NCI-H526 treated with DMSO at 0.1 percent for 48 hours (cell line): Measurements from ENCODE around the gene C16orf90.
"Not testable (repeated sequence)": the region's sequence is repeated elsewhere in the genome, so short reads cannot be mapped to it uniquely, and the experiment has no call there.

Experiments used
- DNase-seq: peaks from one replicate; lab custom pipeline; 2025; lab: John Stamatoyannopoulos, UW

Gene C16orf90

DNA sequence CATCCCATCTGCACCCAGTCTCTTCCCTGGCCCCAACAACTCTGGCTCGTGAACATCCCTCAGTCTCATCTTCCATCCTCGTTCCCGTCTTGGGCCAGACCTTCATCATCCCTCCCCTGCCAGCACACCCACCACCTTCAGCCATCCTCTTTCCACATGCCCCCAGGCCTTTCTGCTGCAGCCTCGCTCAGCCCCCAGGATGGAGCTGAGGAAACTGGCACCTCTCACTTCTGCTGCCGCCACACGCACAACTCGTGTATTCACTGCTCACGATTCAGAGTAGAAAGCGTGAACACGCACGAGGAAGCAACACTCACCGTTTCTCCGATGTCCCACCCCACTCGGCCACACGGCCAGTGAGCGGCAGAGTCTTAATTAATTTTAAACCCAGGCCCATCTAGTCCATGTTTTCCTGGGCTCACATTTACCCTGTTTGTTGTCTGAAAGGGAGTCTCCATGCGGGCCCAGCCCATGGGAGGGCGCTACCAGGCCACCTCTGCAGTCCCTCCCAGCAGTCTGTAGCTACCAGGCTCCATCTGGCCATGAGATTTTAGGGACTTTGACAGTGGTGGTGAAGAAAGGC is 12.5 kb downstream of the C16orf90 start:
- DNase-seq: no peak

DNA sequence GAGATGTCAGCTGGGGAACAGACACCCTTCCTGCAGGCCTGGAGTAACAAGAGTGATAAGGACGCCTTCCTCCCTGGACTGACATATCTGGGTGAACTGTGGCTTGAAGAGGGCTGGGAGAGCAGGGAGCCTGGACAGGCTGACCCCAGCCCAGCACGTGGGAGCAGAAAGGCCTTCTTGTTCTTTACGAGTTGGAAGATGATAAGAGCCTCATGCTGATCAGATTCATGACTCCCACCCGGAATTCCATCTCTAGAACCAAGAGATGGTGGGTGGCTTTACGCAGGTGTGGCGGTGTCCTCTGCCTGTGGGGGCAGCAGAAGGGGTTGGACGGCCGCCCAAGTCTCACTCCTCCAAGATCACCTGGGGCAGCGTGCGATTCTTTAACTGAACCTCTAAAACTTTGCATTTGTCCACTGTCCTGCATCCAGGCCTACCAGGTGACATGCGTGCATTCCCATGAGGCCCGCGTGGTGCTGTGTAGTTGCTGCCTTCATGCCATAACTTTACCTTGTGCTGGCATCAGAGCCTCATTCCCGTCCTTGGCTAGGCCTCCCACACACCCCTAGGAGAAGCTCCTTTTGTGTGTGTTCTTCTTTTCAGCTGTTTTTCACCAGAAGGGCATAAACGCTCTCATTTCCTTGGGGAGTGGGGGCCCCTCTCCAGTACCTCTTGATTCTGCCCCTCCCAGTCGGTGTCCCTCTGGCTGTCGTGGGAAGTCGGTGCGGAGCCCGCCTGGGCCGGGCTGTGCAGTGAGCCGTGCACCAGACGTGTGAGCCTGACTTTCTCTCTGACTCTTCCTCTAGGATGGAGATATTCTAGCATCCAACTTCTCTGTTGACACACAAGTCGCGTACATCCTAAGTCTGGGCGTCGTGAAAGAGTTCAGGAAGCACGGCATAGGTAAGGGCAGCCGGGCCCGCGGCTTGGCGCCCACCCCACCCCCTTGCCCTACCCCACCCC is 13.3 kb downstream of the C16orf90 start:
- DNase-seq: no peak

DNA sequence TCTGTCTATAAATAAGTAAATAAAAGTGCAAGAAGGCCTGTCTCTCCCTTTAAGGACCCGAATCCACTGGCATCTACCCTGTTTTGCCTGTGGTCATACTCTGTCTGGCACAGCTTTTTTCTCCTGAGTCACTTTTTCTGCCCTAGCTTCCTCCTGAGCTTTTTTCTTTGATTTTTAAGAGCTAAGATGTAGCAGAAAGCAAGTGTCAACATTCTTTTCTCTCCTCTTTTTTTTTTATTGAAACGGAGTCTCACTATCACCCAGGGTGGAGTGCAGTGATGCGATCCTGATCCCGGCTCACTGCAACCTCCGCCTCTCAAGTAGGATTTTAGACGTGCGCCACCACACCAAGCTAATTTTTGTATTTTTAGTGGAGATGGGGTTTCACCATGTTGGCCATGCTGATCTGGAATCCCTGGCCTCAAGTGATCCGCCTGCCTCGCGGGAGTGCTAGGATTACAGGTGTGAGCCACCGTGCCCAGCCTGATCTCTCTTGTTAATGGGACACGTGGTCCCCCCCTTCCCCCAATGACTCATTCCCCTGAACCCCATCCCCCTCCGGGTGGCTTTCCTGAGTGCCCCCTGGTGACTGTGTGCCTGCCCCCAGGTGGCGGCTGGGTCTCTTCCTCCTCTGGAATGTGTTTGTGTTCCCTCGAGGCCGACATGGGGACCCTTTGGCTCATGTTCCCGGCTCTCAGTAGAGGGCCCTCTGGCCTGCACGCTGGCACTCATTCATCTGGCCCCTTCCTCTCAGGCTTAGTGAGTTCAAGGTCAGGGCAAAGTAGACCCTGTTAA is 14.2 kb downstream of the C16orf90 start:
- DNase-seq: no peak

DNA sequence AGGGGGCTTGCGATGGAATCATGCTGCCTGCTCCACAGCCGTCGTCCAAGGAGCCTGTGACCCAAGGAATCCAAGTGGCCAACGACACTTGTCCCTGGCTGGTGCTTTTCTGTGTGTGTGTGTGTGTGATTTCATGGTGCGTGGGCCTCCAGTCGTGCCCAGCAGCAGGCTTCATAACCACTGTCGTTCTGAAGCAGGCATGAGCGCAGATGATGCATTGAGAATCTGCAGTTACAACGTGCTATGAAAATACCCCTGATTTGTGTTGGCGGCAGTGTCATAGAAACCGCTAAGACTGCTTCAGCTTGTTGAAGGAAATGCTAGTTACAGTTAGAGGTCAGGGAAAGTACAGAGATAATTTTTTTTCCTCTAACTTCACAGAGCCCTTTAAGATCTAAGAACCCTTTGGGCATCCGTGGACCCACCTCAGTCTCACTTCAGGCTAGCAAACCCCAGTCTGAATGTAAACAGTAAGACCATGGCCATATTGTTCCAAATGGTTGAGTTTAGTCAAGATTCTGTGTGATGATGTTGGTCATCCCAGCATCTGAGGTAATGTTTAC is 15.6 kb downstream of the C16orf90 start:
- DNase-seq: no peak

DNA sequence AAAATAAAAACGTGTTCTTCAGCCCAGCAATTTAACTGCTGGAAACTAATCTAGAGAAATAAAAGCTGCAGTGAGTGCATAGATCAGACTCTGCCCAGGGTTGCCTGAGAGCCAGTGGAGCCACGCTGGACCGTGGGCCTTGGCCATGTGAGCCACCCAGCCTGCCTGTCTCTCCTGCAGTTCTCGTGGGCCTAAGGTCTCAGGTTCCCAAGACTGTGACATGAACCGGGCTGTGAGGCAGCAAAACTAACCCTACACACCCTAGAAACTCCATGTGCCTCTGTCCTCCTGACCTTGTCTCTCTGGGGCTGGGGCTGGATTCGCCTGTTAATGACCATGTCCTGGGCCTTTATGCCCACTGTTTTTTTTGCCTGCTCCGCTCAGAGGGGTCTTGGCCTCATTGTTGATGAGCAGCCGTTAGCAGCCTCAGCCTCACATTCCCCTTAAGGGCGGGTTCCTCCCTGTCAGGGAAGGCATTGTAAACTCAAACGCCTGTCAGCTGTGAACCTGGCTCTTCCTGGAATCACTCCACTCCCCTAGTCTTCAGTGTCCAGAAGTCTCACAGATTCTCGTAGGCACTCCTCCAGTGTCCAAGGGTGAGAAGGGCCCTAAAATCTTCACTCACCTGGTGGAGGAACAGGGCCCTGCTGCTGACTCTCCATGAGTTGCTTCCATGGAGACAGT is 16.9 kb downstream of the C16orf90 start:
- no peak for DNase-seq

DNA sequence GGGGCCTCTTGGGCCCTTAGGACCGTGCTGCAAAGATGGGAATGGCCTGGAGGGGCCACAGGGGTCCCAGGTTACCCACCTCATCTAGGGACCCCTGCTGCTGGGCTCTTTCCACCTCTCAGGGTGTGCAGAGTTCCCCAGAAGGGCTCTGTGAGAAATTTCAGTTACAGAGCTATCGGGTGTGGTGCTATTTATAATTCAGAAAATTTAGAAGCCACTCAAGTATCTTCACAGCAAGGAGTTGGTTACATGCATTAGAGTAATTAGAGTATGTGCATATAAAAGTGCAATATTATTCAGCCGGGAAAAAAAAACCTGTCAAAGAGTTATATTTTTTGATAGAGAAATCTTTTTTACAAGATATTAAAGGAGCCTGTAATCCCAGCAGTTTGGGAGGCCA is 18.9 kb downstream of the C16orf90 start:
- DNase-seq: no peak

DNA sequence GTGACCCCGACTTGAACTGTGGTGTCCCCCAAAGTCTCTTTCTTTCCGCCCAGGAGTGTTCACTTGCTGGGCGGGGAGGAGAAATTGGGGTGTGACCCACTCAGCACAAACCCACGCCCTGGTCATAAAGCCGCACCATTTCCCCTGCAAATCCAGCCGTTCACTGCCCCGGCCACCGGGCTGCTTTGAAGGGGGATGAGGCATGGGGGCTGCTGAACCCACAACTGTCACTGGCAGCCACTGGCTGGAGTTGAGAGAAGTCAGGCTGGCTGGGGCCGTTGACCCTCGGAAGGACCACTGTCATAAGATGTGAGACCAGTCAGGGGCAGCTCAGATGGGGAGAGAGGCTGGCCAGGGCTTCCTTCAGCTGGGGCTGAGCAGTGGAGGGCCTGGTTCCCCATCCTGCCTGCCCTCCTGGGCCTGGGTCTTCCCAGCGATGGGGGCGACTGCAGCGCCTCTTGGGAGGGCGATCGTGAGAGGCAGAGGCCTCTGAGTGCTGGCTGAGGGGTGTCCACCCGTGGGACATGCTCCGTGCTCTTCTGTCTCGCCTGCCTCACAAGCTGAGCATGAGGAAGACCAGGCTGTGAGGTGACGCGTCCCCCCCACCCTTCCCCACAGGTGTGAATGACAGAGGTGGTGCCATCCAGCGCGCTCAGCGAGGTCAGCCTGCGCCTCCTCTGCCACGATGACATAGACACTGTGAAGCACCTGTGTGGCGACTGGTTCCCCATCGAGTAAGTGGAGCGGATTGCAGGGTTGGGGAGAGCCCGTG is 19.5 kb downstream of the C16orf90 start:
- no peak for DNase-seq

DNA sequence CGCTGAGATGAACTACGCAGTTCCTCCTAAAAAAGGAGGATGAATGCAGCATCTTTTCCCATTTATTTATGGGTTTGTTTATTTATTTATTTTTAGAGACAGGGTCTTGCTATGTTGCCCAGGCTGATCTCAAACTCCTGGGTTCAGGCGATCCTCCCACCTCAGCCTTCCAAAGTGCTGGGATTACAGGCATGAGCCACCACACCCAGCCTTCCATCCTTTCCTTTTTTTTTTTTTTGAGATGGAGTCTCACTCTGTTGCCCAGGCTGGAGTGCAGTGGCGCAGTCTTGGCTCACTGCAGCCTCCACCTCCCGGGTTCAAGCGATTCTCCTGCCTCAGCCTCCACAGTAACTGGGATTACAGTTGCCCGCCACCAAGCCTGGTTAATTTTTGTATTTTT is 20.4 kb downstream of the C16orf90 start:
- not testable (repeated sequence) for DNase-seq

DNA sequence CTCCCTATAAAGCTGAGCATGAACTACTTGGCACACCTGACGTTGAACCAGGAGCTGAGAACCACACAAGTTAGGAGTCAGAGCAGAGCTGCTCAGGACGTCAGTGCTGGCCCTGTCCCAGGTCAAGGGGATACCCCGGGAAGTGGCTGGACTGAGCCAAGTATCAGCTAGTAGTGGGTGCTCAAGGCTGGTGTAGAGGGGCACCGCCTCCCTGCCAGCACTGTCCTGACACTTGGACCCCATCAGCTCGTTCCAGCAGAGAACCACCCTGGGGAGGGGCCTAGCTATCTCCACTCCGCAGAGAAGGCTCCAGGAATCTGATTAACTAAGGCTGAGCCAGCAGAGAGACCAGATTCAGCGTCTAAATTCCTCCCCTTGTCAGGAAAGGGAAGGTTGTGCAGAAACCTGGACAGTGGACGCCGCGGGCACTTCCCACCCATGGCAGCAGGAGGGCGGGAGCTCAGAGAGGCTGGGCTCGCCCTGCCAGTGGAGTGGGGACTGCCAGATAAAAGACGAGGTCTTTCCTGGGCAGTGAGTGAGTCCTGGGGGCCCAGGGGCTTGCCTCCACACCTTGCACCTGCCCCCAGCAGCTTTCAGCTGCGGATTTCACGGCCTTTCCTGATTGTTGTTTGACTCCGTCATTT is 21.0 kb downstream of the C16orf90 start:
- no peak for DNase-seq

DNA sequence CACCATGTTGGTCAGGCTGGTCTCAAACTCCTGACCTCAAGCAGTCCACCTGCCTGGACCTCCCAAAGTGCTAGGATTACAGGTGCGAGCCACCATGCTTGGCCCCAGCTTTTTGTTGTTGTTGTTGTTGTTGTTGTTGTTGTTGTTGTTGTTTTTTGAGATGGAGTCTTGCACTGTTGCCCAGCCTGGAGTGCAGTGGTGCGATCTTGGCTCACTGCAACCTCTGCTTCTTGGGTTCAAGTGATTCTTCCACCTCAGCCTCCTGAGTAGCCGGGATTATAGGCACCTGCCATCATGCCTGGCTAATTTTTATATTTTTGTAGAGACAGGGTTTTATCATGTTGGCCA is 21.7 kb downstream of the C16orf90 start:
- DNase-seq: not testable (repeated sequence)

DNA sequence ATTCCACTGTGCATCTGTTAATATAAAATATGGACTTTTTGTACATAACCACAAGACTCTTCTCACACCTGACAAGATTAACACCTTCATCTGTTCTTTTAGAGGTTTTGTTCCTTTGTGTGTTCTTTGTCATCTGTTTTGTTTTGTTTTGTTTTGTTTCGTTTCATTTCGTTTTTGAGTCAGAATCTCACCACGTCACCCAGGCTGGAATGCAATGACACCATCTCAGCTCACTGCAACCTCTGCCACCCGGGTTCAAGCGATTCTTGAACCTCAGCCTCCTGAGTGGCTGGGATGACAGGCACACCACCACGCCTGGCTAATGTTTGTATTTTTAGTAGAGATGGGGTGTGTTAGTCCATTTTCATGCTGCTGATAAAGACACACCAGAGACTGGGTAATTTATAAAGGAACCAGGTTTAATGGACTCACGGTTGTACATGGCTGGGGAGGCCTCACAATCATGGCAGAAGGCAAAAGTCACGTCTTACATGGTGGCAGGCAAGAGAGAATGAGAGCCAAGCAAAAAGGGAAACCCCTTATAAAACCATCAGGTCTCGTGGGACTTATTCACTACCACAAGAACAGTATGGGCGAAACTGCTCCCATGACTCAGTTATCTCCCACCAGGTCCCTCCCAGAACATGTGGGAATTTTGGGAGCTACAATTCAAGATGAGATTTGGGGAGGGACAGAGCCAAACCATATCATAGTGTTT is 22.3 kb downstream of the C16orf90 start:
- no peak for DNase-seq

DNA sequence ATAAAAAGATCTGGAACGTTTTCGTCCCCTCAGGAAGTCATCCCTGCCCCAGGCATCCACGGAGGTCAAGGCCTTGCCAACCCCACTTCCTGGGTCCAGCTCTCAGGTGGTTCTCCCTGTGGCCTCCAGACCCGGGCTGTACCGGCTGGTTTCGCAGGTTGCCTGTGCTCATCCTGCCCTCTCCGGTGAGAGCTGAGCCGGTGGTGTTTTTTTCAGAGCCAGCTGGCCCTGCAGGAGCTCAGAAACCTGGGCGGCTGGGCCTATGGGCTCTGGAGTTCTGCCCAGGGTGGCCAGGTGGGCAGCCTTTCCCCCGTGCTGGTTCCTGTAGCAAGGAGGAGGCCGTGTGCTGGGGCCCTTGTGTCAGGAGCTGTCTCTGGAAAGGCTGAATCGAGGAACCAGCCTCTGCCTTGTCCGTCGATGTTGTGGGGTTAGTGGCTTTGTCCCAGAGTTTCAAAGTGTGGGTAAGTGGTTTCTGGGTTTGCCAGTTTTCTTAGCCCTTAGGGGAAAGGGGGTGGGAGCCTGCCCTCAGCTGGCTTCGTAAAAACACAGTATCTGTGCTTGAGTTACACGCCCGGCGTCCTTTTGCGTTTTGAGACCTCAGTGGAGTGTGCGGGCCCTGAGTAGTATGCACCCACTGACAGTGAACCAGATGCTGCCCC is 23.6 kb downstream of the C16orf90 start:
- DNase-seq: no peak

DNA sequence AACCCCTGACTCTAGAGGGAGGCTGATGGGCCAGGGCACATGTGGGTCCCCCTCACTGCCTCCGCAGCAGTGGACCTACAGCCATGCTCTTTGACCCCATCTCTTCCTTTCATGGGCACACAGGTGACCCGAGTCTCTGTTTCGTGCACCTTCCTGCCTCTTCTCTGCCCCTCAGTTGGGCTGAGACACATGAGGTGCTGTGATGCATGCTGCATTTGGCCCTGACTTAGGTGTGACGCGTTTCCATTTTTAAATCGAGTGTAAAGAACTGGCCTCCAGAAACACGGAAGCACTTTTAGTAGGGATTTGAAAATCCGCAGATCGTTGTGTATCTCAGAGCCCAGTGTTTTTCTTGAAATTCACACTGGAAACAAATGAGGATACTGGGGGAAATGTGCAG is 24.6 kb downstream of the C16orf90 start:
- DNase-seq: no peak

DNA sequence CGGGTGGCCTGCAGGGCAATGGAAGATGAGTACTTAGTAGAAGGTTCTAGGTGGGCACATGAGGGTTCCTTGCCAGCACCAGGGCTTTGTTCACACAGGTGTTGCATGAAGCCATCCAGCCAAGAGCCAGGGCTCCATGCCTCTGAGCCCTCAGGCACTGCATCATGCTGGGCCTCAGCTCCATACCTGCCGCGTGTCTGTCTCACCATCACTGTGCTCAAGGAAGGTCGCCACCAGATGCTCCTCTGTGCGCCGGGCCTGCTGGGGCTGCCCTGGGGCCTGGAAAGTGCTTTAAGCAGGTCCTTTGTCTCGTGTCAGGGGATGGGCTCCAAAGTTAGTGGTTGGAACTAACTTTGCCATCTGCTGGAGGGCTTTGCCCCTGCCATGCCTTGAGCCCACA is 25.6 kb downstream of the C16orf90 start:
- DNase-seq: no peak

DNA sequence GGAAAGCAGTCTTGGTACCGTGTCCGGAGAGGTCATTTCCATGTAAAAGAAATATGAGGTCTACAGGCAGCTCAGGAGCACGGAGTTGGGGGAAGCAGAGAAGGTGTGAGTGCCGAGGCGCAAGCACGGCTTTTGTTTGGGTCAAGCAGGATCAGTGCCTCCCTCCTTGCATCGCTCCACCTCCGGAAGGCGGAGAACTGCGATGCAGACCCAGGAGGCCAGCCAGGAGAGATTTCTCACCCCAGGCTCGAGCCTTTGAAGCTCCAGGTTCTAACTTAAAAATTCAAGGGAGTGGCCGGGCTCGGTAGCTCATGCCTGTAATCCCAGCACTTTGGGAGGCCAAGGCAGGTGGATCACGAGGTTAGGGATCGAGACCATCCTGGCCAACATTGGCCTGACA is 26.8 kb downstream of the C16orf90 start:
- DNase-seq: no peak

DNA sequence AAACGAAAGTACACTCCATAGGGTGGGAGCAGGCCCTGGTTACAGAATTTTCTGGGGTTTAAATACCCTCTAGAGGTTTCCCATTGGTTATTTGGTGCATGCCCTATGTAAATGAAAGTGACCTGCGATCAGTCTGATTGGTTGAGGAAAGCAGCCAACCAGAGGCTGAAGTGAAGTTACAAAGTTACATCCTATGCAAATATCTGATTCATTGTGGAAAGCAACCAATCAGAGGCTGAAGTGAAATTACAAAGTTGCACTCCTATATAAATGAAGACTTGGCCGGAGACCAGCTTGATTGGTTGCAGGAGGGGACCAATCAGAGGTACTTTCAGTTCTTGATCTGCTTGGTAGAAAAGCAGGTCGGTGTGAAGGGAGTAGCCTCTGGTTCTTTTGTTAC is 27.4 kb downstream of the C16orf90 start:
- no peak for DNase-seq

DNA sequence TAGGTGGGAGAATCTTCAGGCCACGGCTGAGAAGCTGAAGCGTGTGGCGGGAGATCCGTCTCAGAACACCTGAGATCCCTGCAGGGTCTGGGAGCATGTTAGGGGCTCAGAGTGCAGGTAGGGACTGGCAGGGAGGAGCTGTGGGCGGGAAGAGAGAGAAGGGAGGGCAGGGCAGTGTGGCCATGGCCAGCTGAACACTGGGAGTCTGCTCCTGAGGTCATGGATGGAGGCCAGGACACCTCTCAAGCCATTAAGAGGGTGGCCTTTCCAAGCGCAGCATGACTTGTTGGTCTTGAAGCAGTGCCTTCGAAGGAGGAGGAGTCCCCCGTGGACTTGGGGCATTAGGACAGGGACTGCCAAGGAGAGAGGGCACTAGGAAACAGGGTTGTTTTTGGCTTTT is 28.1 kb downstream of the C16orf90 start:
- DNase-seq: no peak

DNA sequence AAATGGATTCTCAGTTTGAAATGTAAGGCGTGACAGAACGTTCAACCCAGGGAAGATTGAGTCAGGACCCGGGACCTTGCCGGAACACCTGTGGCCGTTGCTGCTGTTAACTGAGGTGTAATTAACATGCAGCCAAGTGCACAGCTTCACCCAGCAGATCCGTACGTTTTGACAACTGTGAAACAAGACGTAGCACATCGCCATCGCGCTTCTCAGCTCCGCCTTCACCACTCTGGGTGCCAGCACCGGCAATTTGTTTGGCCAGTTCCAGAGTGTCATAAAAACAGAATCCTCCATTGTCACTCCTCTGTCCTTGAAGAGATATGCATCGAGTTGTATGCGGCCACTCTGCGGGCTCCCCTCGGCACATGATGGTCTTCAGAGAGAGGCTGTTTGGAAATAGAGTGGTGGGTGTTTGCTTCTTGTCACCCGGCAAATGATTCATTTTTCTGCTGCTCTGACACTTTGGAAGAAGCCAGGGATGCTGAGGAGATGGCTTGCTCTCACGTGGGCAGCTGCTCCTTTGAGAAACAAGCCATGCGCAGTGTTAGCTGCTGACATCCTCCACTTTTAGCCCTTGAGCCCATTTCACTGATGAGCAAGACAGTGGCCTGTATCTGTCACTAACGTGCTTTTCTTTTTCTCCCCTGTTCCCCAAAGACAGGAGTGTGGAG is 29.2 kb downstream of the C16orf90 start:
- no peak for DNase-seq

DNA sequence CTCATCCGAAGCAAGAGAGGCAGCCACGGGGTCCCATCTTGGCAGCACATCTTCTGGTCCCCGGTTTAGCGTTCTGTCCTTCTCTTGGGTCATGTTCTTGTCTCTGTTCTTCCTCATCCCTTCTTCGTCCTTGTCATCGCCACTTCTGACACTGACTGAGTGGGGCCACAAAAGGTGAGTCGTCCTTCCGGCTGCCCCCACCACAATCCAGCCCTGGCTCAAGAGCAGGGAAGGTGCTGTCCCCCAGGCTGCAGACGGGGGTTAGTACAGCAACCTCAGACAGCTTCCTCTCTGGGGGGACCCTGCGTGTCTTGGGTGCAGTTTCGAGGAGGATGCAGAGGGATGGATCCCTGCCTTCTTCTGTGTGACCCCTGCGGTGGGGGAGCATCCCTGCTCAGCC is 30.0 kb downstream of the C16orf90 start:
- no peak for DNase-seq
